IPS-20b (cell line): ENCODE measurements around the gene PIGV.

ENCODE experiments used
- H3K27ac ChIP-seq: one replicate; pipeline ENCODE4 v1.5.1; 2013; ENCODE audit warnings: low read length
- H3K27me3 ChIP-seq: 2 replicates; pipeline ENCODE4 v1.6.1; 2013; ENCODE audit warnings: mild to moderate bottlenecking, low read length, inconsistent platforms; ENCODE audit not compliant: insufficient read depth
- H3K36me3 ChIP-seq: 2 replicates; pipeline ENCODE4 v1.6.1; 2013; ENCODE audit warnings: low read depth, mild to moderate bottlenecking, inconsistent platforms, low read length, moderate library complexity; ENCODE audit not compliant: insufficient read depth
- H3K4me1 ChIP-seq: 2 replicates; pipeline ENCODE4 v1.6.1; 2013; ENCODE audit warnings: mild to moderate bottlenecking, control low read depth, inconsistent platforms, low read length, moderate library complexity; ENCODE audit not compliant: insufficient read depth
- H3K4me3 ChIP-seq: 2 replicates; pipeline ENCODE4 v1.5.1; 2013; ENCODE audit warnings: mild to moderate bottlenecking, low read length, inconsistent platforms
- H3K9ac ChIP-seq: 2 replicates; pipeline ENCODE4 v1.6.1; 2013; ENCODE audit warnings: low read depth, mild to moderate bottlenecking, inconsistent platforms, low read length, moderate library complexity
- H3K9me3 ChIP-seq: 2 replicates; pipeline ENCODE4 v1.6.1; 2013; ENCODE audit warnings: mild to moderate bottlenecking, low read depth, low read length, inconsistent platforms; ENCODE audit not compliant: insufficient read depth

The PIGV gene

GRCh38 chr1:26787706-26788514 is at the start of gene PIGV:
PIGV (plus strand) TSS chr1:26787950; CDS start chr1:26790816, 2,866 bp downstream.
- H3K36me3 ChIP-seq: peaks cover 9% of the 10 kb centered on the region
- H3K4me1 ChIP-seq: peaks cover 24% of the 10 kb centered on the region
- H3K9me3 ChIP-seq: no peaks in the 10 kb centered on the region
- H3K9ac ChIP-seq: peak within 1 kb of the TSS; percentile 95
- peak within 1 kb of the TSS; percentile 94 for H3K27ac ChIP-seq
- H3K27me3 ChIP-seq: no peaks in the 10 kb centered on the region
- H3K4me3 ChIP-seq: peak within 1 kb of the TSS; percentile 85

DNA sequence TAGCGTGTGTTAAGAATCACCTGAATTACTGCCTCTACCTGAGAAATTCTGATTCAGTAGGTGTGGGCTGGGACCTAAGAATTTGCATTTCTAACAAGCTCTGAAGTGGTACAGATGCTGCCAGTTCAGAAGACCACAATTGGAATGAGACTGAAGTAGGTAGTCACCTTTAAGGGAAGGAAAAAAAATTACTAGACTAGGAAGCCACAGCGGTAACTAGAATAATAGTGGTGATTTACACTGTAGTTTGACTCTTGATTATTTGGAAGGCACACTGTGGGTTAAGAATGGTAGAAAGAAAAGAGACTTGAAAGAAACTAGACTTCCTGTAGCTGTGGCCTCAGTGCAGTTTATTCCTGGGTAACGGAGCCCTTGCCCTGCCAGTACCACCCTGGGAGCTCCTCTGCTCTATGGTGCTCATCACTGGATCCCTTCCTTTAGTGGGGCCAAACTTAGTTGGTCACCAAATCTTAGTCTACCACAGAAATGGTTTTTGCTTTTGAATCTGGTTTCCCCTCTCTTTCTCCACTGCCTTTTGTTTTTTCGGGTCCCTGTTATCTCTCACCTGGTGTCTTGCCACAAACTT is 48.3 kb upstream of the PIGV start:
- no peak overlapping the region for H3K9ac ChIP-seq

GRCh38 chr1:26740023-26740634 is 47.6 kb upstream of the PIGV start:
- H3K4me3 ChIP-seq: no peak overlapping the region
- H3K27ac ChIP-seq: no peak overlapping the region
- peaks cover 4% of the 10 kb centered on the region; the same call in 1 of the 2 replicates for H3K4me1 ChIP-seq
- no peaks in the 10 kb centered on the region for H3K9me3 ChIP-seq
- no peak overlapping the region for H3K9ac ChIP-seq
- H3K27me3 ChIP-seq: no peaks in the 10 kb centered on the region
- peaks cover 93% of the 10 kb centered on the region for H3K36me3 ChIP-seq

More for the DNA sequence above, 48.3 kb upstream of the PIGV start:
- H3K27me3 ChIP-seq: no peaks in the 10 kb centered on the region
- H3K4me1 ChIP-seq: peaks cover 4% of the 10 kb centered on the region; the same call in 1 of the 2 replicates
- H3K9me3 ChIP-seq: no peaks in the 10 kb centered on the region
- H3K4me3 ChIP-seq: no peak overlapping the region
- H3K36me3 ChIP-seq: peaks cover 93% of the 10 kb centered on the region
- H3K27ac ChIP-seq: no peak overlapping the region

GRCh38 chr1:26740952-26741351 is 46.8 kb upstream of the PIGV start:
- Histone ChIP-seq H3K36me3 (peaks cover 93% of the 10 kb centered on the region), H3K27me3 (no peaks in the 10 kb centered on the region), H3K27ac (no peak overlapping the region), H3K9ac (no peak overlapping the region), H3K4me1 (peaks cover 4% of the 10 kb centered on the region; the same call in 1 of the 2 replicates), H3K9me3 (no peaks in the 10 kb centered on the region), H3K4me3 (no peak overlapping the region)

DNA sequence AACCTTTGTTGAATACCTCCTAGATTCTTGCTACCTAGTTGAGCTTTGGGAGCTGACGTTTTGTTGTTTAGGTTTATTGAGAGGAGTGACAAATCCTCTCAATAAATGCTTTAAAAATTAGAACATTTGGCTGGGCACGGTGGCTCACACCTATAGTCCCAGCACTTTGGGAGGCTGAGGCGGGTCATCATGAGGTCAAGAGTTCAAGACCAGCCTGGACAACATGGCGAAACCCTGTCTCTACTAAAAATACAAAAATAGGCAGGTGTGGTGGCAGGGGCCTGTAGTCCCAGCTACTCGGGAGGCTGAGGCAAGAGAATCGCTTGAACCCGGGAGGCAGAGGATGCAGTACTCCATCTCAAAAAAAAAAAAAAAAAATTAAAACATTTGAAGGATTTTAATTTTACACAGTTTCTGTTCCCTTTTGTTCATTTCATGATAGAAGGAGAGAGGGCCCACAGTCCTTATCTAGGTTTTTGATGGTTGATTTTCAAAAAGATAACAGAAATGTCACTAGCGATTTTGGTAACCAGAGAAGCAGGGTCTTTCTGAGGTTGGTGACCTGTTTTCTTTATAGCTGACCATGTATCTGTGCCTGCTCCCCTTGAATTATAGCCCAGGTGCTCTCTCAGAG is 44.2 kb upstream of the PIGV start:
- Histone ChIP-seq H3K27ac (no peak overlapping the region), H3K9ac (0 out of 2 replicates have a peak overlapping the region, but pooled peaks have one; percentile 20), H3K27me3 (no peaks in the 10 kb centered on the region), H3K36me3 (peaks cover 97% of the 10 kb centered on the region), H3K9me3 (no peaks in the 10 kb centered on the region), H3K4me3 (no peak overlapping the region), H3K4me1 (peaks cover 4% of the 10 kb centered on the region; the same call in 1 of the 2 replicates)

DNA sequence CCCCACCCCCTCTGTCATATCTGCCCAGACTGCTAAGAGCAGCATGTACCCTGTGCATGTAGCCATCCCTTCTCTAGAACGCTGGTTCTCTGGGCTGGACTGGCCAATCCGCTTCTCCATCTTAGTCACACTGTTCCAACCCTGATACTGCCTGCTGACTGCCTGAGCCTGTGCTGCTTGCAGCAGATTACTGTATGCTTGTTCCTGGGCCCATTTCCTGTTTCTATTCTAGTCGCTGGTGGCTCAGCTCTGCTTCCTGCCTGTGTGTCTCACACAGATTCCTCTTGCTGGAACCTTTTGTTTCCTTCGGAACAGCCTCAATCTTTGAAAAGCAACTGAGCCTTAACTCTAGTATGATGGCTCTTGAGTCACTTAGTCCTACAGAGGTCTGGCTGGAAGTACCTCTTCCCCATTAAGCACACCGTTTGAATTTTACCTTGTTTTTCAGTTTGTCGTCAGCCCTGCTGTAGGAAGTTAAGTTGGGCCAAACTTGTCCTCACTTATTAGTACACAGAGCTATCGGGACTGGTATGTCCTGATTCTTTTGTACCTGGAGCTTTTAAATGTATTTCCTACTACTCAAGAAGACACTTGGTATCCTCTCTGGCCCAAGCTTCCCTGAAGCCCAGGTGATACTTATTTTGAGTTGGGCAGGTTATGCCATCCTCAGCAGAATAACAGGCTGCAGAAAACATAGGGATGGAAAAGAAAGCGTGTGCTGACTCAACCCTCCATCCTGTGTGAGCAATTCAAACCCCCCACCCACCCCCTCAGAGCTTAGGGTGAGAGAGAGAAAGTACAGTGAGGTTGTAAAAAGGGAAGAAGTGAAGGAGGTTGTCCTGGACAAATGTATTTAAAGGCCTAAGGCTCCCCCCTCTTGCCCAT is 43.4 kb upstream of the PIGV start:
- Histone ChIP-seq H3K4me1 (peaks cover 4% of the 10 kb centered on the region; the same call in 1 of the 2 replicates), H3K9me3 (no peaks in the 10 kb centered on the region), H3K4me3 (no peak overlapping the region), H3K9ac (peak overlapping the region; percentile 23; the same call in 1 of the 2 replicates), H3K27me3 (no peaks in the 10 kb centered on the region), H3K27ac (no peak overlapping the region), H3K36me3 (peaks cover 94% of the 10 kb centered on the region)

DNA sequence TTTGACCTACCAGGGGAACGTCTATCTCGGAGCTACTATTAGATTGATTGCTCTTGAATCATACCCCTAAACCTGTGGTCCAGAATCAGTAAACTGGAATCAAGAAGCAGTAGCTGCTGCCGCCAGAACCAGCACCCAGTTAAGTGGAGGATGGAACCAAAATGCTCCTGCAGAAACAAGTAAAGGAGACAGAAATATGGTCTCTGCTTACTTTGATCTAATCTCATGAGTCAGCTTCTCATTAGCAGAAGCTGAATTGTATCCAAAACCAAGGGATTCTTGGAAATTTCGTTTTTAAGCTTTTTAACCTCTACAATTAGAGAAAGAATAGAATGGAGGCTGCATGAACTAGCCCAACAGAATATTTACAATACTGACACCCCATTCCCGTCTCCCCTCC is 42.6 kb upstream of the PIGV start:
- Histone ChIP-seq H3K9ac (no peak overlapping the region), H3K4me1 (peaks cover 4% of the 10 kb centered on the region; the same call in 1 of the 2 replicates), H3K27ac (no peak overlapping the region), H3K9me3 (no peaks in the 10 kb centered on the region), H3K27me3 (no peaks in the 10 kb centered on the region), H3K4me3 (no peak overlapping the region), H3K36me3 (peaks cover 94% of the 10 kb centered on the region)

DNA sequence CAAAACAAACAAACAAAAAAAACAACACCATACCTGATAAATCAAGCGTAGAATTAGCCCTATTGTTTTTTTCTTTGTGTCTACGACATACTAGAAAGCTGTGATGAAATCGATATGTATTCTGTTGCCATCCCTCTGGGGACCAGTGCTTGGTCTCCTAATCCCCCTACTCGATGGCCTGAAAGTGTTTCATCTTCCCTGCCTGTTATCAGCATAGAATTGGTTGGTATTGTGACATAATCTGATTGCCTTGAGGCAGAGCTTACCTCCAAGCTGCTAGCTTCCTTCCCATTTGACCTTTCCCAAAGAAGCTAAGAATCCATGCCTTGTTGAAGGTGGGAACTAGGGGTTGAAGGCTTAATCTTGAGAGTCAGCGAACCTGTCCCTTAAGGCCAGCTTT is 40.7 kb upstream of the PIGV start:
- no peaks in the 10 kb centered on the region for H3K9me3 ChIP-seq
- no peak overlapping the region for H3K27ac ChIP-seq
- peaks cover 93% of the 10 kb centered on the region for H3K36me3 ChIP-seq
- H3K4me1 ChIP-seq: peaks cover 4% of the 10 kb centered on the region; the same call in 1 of the 2 replicates
- no peaks in the 10 kb centered on the region for H3K27me3 ChIP-seq
- no peak overlapping the region for H3K4me3 ChIP-seq
- no peak overlapping the region for H3K9ac ChIP-seq

GRCh38 chr1:26748351-26748750 is 39.4 kb upstream of the PIGV start:
- peaks cover 93% of the 10 kb centered on the region for H3K36me3 ChIP-seq
- no peaks in the 10 kb centered on the region for H3K9me3 ChIP-seq
- peaks cover 4% of the 10 kb centered on the region; the same call in 1 of the 2 replicates for H3K4me1 ChIP-seq
- no peak overlapping the region for H3K9ac ChIP-seq
- H3K27ac ChIP-seq: no peak overlapping the region
- no peak overlapping the region for H3K4me3 ChIP-seq
- no peaks in the 10 kb centered on the region for H3K27me3 ChIP-seq

GRCh38 chr1:26749458-26749857 is 38.3 kb upstream of the PIGV start:
- Histone ChIP-seq H3K36me3 (peaks cover 94% of the 10 kb centered on the region), H3K4me1 (no peaks in the 10 kb centered on the region), H3K27me3 (no peaks in the 10 kb centered on the region), H3K9me3 (no peaks in the 10 kb centered on the region), H3K4me3 (no peak overlapping the region), H3K27ac (no peak overlapping the region), H3K9ac (no peak overlapping the region)

- Histone ChIP-seq H3K36me3 (peaks cover 94% of the 10 kb centered on the region), H3K27me3 (no peaks in the 10 kb centered on the region), H3K4me3 (no peak overlapping the region), H3K4me1 (no peaks in the 10 kb centered on the region), H3K9me3 (no peaks in the 10 kb centered on the region), H3K27ac (no peak overlapping the region), H3K9ac (no peak overlapping the region)
Measured at GRCh38 chr1:26750428-26750827, 37.3 kb upstream of the PIGV start.
